ENCODE results near the gene EYS. TPM values are rescaled to one million over a fixed set of nuclear protein-coding genes. Genes with fewer than 3 reads are reported as not detected.

The EYS gene
- total RNA-seq, 1 experiment from 2014 or later: not detected

- H3K56ac ChIP-seq (ENCODE audit: insufficient read length, low read depth, low read length): no peak overlapping the region
- H3K27ac Mint-ChIP-seq: no peak overlapping the region
- TF ChIP-seq CTCF (conservative IDR thresholded peaks at IDR 0.05): no peak
- no peak for DNase-seq
- H3K79me1 ChIP-seq (ENCODE audit: insufficient read depth, low read depth, low read length, poor library complexity, severe bottlenecking): no peaks in the 10 kb centered on the region
- no peaks in the 10 kb centered on the region for H3K9me3 ChIP-seq (ENCODE audit: control insufficient read depth, low read depth, low read length)
- H3K27me3 Mint-ChIP-seq (ENCODE audit: low read depth): no peaks in the 10 kb centered on the region; the same call in 1 of the 2 replicates
- no peak overlapping the region for H3K27ac ChIP-seq (ENCODE audit: insufficient read length, low read depth, low read length)
- no peak overlapping the region for H3K9ac ChIP-seq (ENCODE audit: extremely low read depth, insufficient read length, low read length)
- H3K4ac ChIP-seq (ENCODE audit: low read depth, low read length): no peak overlapping the region
- no peak overlapping the region for H4K8ac ChIP-seq (replicated peaks; ENCODE audit: insufficient read length, low read depth, low read length)
- H3T11ph ChIP-seq (ENCODE audit: low read length): no peak overlapping the region
- H3K14ac ChIP-seq (ENCODE audit: insufficient read depth, low read length): no peak overlapping the region
- no peaks in the 10 kb centered on the region; a peak in 1 of 5 replicates for H3K9me3 Mint-ChIP-seq
- no peaks in the 10 kb centered on the region for H3K79me2 ChIP-seq (ENCODE audit: insufficient read depth, low read length)
- no peaks in the 10 kb centered on the region for H3K36me3 Mint-ChIP-seq (ENCODE audit: insufficient read depth in 1 of 3, low read depth in 3 of 3)
- no peak overlapping the region for H3K4me3 Mint-ChIP-seq
- no peak overlapping the region for H3K4me2 ChIP-seq (ENCODE audit: insufficient read depth, insufficient read length, low read length)
- H4K20me1 ChIP-seq (ENCODE audit: control insufficient read depth, insufficient read depth, insufficient read length): no peaks in the 10 kb centered on the region
- no peaks in the 10 kb centered on the region for H3K27me3 ChIP-seq (ENCODE audit: insufficient read depth, low read length)
- H2AK5ac ChIP-seq (ENCODE audit: insufficient read length, low read length): no peak overlapping the region
- H2AFZ ChIP-seq (ENCODE audit: low read length): no peak overlapping the region
- H2BK5ac ChIP-seq (ENCODE audit: insufficient read length, low read length): no peak overlapping the region
- peaks cover 3% of the 10 kb centered on the region in 2 experiments; a peak in 2 of 4 replicates for H3K4me1 Mint-ChIP-seq
- H3K18ac ChIP-seq (ENCODE audit: insufficient read length, low read depth, low read length): no peak overlapping the region
- H2BK120ac ChIP-seq (ENCODE audit: low read depth, low read length, poor library complexity, severe bottlenecking): no peak overlapping the region
- H4K5ac ChIP-seq (ENCODE audit: insufficient read length, low read depth, low read length): no peak overlapping the region
- H4K91ac ChIP-seq (ENCODE audit: insufficient read length, low read depth, low read length): no peak overlapping the region
- H3K23me2 ChIP-seq (ENCODE audit: insufficient read length, low read depth, low read length, poor library complexity, severe bottlenecking): no peaks in the 10 kb centered on the region
- no peak overlapping the region for H2BK20ac ChIP-seq (ENCODE audit: low read depth, low read length, poor library complexity, severe bottlenecking)
- H3K23ac ChIP-seq (ENCODE audit: insufficient read length, low read depth, low read length): no peak overlapping the region
- no peaks in the 10 kb centered on the region for H3K4me1 ChIP-seq (ENCODE audit: insufficient read depth, low read length)
- no peak overlapping the region for H2BK15ac ChIP-seq (ENCODE audit: low read depth, low read length)
- H2BK12ac ChIP-seq (ENCODE audit: insufficient read length, low read depth, low read length): no peak overlapping the region
These were observed 1603.0 kb downstream of the EYS start for GRCh38 chr6:64104051-64104450.
